VCaP (cell line): Measurements from ENCODE around the gene PLAAT3.
"Not testable (repeated sequence)": the region's sequence is repeated elsewhere in the genome, so short reads cannot be mapped to it uniquely, and the experiment has no call there.

Experiments
- H3K27ac ChIP-seq: fragments of 450-650 bp; 2 replicates; pipeline ENCODE4 v1.5.1; 2017
- TF ChIP-seq, protein P1 (sequence below): fragments of 450-650 bp; conservative IDR thresholded peaks from 2 replicates; pipeline ENCODE4 v1.5.1; 2017; ENCODE audit warnings: mild to moderate bottlenecking, moderate library complexity

Gene PLAAT3

GRCh38 chr11:63614136-63614671 lies at the start of gene PLAAT3:
TSS of gene PLAAT3 (minus strand) at chr11:63614433. CDS start at chr11:63614014, 419 bp downstream.
- peak within 1 kb of the TSS; percentile 89 for H3K27ac ChIP-seq
- TF ChIP-seq, protein P1, sequence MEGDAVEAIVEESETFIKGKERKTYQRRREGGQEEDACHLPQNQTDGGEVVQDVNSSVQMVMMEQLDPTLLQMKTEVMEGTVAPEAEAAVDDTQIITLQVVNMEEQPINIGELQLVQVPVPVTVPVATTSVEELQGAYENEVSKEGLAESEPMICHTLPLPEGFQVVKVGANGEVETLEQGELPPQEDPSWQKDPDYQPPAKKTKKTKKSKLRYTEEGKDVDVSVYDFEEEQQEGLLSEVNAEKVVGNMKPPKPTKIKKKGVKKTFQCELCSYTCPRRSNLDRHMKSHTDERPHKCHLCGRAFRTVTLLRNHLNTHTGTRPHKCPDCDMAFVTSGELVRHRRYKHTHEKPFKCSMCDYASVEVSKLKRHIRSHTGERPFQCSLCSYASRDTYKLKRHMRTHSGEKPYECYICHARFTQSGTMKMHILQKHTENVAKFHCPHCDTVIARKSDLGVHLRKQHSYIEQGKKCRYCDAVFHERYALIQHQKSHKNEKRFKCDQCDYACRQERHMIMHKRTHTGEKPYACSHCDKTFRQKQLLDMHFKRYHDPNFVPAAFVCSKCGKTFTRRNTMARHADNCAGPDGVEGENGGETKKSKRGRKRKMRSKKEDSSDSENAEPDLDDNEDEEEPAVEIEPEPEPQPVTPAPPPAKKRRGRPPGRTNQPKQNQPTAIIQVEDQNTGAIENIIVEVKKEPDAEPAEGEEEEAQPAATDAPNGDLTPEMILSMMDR, result no peak; the same call in 1 of the 2 replicates

- TF ChIP-seq, protein P1, result no peak
- no peak overlapping the region for H3K27ac ChIP-seq
Measured at GRCh38 chr11:63663809-63664208, 49.6 kb upstream of the PLAAT3 start.

- TF ChIP-seq, protein P1, result no peak
- no peak overlapping the region for H3K27ac ChIP-seq
Measured at GRCh38 chr11:63660972-63661371, 46.7 kb upstream of the PLAAT3 start.

DNA sequence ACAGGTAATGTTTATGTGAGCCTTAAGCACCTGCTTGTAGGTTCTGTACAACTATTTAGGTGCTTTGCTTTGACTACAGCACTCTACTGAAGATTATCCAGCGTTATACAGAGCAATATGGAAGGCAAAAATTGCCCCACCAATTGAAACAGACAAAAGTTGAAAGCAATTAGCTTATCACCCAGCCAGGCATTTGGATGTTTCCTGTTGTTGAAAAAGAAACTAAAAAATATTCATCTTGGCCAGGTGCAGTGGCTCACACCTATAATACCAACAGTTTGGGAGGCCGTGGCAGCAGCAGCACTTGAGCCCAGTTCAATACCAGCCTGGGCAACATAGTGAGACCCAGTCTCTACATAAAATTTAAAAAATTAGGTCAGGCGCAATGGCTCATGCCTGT lies 38.4 kb upstream of the PLAAT3 start:
- TF ChIP-seq, protein P1, result no peak
- peak overlapping the region; percentile 0; the same call in 1 of the 2 replicates for H3K27ac ChIP-seq

DNA sequence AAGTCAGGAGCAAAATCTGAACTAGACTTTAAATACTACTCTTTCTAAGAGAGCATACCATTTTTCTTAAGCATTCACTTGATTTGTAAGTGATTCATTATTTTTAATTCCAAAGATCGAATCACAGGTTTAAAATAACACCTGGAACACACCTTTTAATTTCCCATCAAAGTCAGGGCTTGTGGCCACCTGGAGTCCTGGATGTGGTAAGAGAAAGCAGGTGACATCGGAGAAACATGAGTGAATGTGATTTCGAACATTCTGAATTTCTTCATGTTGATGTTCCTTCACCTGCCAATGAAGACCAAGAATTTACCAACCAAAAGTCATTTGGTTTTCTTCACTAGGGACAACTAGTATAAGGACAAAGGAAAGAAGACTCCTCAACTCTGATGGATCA lies 29.0 kb upstream of the PLAAT3 start:
- no peak overlapping the region for H3K27ac ChIP-seq
- TF ChIP-seq, protein P1, result no peak

GRCh38 chr11:63641727-63642126 lies 27.5 kb upstream of the PLAAT3 start:
- TF ChIP-seq, protein P1, result peak; percentile 69
- H3K27ac ChIP-seq, result no peak overlapping the region

GRCh38 chr11:63639199-63639832 lies 25.1 kb upstream of the PLAAT3 start:
- TF ChIP-seq, protein P1, result peak; percentile 92
- no peak overlapping the region for H3K27ac ChIP-seq

DNA sequence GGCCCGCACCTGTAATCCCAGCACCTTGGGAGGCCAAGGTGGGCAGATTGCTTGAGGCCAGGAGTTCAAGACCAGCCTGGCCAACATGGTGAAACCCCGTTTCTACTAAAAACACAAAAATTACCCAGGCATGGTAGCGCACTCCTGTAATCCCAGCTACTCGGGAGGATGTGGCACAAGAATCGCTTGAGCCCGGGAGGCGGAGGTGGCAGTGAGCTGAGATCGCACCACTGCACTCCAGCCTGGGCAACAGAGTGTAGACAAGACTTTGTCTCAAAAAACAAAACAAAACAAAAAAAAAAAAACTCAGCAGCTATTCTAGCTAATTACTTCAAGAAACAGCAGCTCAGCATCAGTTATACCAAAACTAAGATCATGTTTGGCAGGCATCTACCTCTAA lies 24.2 kb upstream of the PLAAT3 start:
- H3K27ac ChIP-seq, result not testable (repeated sequence)
